B cell (primary cell): ENCODE measurements around the gene HOXD9. TPM values are rescaled to one million over a fixed set of nuclear protein-coding genes. Genes with fewer than 3 reads are reported as not detected.

Experiments
- ATAC-seq: fragments of 200-7000 bp; cut with Tn5 transposase; one replicate; pipeline ENCODE4 v1.10.0; 2021; ENCODE audit warnings: low read depth, mild to moderate bottlenecking, moderate number of reproducible peaks, moderate library complexity
- CTCF ChIA-PET: fragments of 350-600 bp; sonication (Branson Sonifier 250); formaldehyde crosslinking; loops from one replicate; lab custom pipeline; 2021; ENCODE audit warnings: antibody characterized with exemption, inconsistent platforms; lab: Charles Lee
- POLR2A ChIA-PET: fragments of 350-600 bp; sonication (Branson Sonifier 250); formaldehyde crosslinking; loops from one replicate; lab custom pipeline; 2021; ENCODE audit warnings: antibody characterized with exemption; lab: Charles Lee
- DNase-seq: peaks from one replicate; pipeline ENCODE4 v3.0.0; 2013
- H2AFZ ChIP-seq: 2 replicates; pipeline ENCODE4 v1.6.1; 2012; ENCODE audit warnings: mild to moderate bottlenecking, low read depth, low read length; ENCODE audit not compliant: insufficient read depth, poor library complexity, severe bottlenecking
- H3K27ac ChIP-seq, 2 donors: 1 replicate in 1 of 2; 2 replicates in 1 of 2; pipeline ENCODE4 v1.5.1; 2012 to 2013; ENCODE audit warnings: low read length in 2 of 2, mild to moderate bottlenecking in 2 of 2, moderate library complexity in 1 of 2
- H3K27me3 ChIP-seq, 4 experiments: fragments of 200-600 bp in 1 of 4; sonication (generic) in 1 of 4; replicated peaks in 1 of 4; 1 replicate in 2 of 4; 2 replicates in 2 of 4; pipeline versions ENCODE4 v1.6.1 to v1.7.0; 2013 to 2016; ENCODE audit warnings: low read length in 3 of 4, mild to moderate bottlenecking in 2 of 4, mixed read lengths in 1 of 4, moderate library complexity in 1 of 4; ENCODE audit not compliant: insufficient read depth in 4 of 4, control insufficient read depth in 3 of 4; ENCODE audit errors: control extremely low read depth in 1 of 4
- H3K36me3 ChIP-seq, 2 experiments: replicated peaks in 1 of 2; 1 replicate in 1 of 2; 2 replicates in 1 of 2; pipeline versions ENCODE4 v1.6.1 to v1.7.1; 2013; ENCODE audit warnings: low read length in 1 of 2; ENCODE audit not compliant: insufficient read depth in 2 of 2, control insufficient read depth in 1 of 2; ENCODE audit errors: control extremely low read depth in 1 of 2, extremely low read depth in 1 of 2
- H3K4me1 ChIP-seq, 2 donors: fragments of 200-600 bp in 1 of 2; sonication (generic) in 1 of 2; 1 replicate in 1 of 2; 2 replicates in 1 of 2; pipeline versions ENCODE4 v1.5.1 to v1.6.1; 2013 to 2017; ENCODE audit warnings: low read length in 2 of 2; ENCODE audit not compliant: control insufficient read depth in 2 of 2, insufficient read depth in 2 of 2
- H3K4me2 ChIP-seq: replicated peaks from 2 replicates; pipeline ENCODE3; 2012; ENCODE audit warnings: mild to moderate bottlenecking, low read depth, low read length; ENCODE audit not compliant: poor library complexity, severe bottlenecking
- H3K4me3 ChIP-seq, 5 experiments: fragments of 200-600 bp in 1 of 5; sonication (generic) in 1 of 5; 1 replicate in 3 of 5; 2 replicates in 2 of 5; pipeline versions ENCODE4 v1.5.1 to v1.7.0; 2011 to 2016; ENCODE audit warnings: low read length in 4 of 5, mild to moderate bottlenecking in 4 of 5, low read depth in 2 of 5, control low read depth in 1 of 5, moderate library complexity in 1 of 5; ENCODE audit not compliant: insufficient read depth in 1 of 5; ENCODE audit errors: control extremely low read depth in 1 of 5, extremely low read depth in 1 of 5
- H3K79me2 ChIP-seq: fragments of 200-600 bp; sonication (generic); one replicate; pipeline ENCODE4 v1.6.0; 2016; ENCODE audit warnings: low read length; ENCODE audit not compliant: control insufficient read depth, insufficient read depth
- H3K9ac ChIP-seq: fragments of 200-600 bp; sonication (generic); 2 replicates; pipeline ENCODE4 v1.6.1; 2017; ENCODE audit warnings: mild to moderate bottlenecking, low read length, moderate library complexity
- H3K9me3 ChIP-seq, 3 donors: one replicate each; pipeline versions ENCODE4 v1.6.1 to v1.7.1; 2013; ENCODE audit warnings: low read length in 2 of 3; ENCODE audit not compliant: control insufficient read depth in 2 of 3, insufficient read depth in 1 of 3; ENCODE audit errors: control extremely low read depth in 1 of 3
- H4K20me1 ChIP-seq: 2 replicates; pipeline ENCODE4 v1.6.0; 2012; ENCODE audit warnings: mild to moderate bottlenecking, low read length; ENCODE audit not compliant: insufficient read depth, control insufficient read depth, poor library complexity, severe bottlenecking
- H3K27ac Mint-ChIP-seq: one replicate; pipeline ENCODE4 v1.8.0; 2021; ENCODE audit warnings: mixed read lengths
- H3K27me3 Mint-ChIP-seq: one replicate; pipeline ENCODE4 v1.8.0; 2021; ENCODE audit warnings: mixed read lengths
- H3K4me1 Mint-ChIP-seq: one replicate; pipeline ENCODE4 v1.8.0; 2021; ENCODE audit warnings: mixed read lengths
- H3K4me3 Mint-ChIP-seq: one replicate; pipeline ENCODE4 v1.8.0; 2021; ENCODE audit warnings: mixed read lengths
- H3K9me3 Mint-ChIP-seq: one replicate; pipeline ENCODE4 v1.8.0; 2022; ENCODE audit warnings: mixed read lengths; ENCODE audit not compliant: insufficient read depth
- EZH2 ChIP-seq: IDR thresholded peaks from 2 replicates; pipeline ENCODE4 v1.6.1; 2012; ENCODE audit warnings: borderline replicate concordance, low read depth, mild to moderate bottlenecking, moderate library complexity, low read length; ENCODE audit not compliant: insufficient read depth, poor library complexity, severe bottlenecking
- WGBS: methylation state at CpG from one replicate; pipeline ENCODE4 v1.1.5; 2013; ENCODE audit warnings: missing lambda C conversion rate; ENCODE audit not compliant: insufficient coverage; 5-methylcytosine and 5-hydroxymethylcytosine counted together
- intact Hi-C: fragments of 100-400 bp; cut with micrococcal nuclease; formaldehyde crosslinking; loops from one replicate; pipeline ENCODE4 v1.10.0; 2022
- polyA plus RNA-seq: library from polyadenylated mRNA; depleted of rRNA; stranded (reverse); fragments of >200 nt; gene quantifications from 2 replicates; pipeline ENCODE4 v1.2.3, GENCODE V29; 2012
- total RNA-seq, 2 donors: library from RNA; stranded (reverse); fragments of 120-200 nt in 1 of 2; gene quantifications; 1 replicate in 1 of 2; 2 replicates in 1 of 2; pipeline versions ENCODE4 v1.2.3 to v1.2.4, GENCODE V29; 2013 to 2022
- TF ChIP-seq, protein P1 (sequence below): fragments of 200-600 bp; IDR thresholded peaks from one replicate; pipeline ENCODE4 v1.8.0; 2022; ENCODE audit warnings: antibody characterized with exemption, mild to moderate bottlenecking

The HOXD9 gene
- total and polyA plus RNA-seq, 2 donors (not counting 1 experiment from before 2014, with no cell fraction given) = not detected

DNA sequence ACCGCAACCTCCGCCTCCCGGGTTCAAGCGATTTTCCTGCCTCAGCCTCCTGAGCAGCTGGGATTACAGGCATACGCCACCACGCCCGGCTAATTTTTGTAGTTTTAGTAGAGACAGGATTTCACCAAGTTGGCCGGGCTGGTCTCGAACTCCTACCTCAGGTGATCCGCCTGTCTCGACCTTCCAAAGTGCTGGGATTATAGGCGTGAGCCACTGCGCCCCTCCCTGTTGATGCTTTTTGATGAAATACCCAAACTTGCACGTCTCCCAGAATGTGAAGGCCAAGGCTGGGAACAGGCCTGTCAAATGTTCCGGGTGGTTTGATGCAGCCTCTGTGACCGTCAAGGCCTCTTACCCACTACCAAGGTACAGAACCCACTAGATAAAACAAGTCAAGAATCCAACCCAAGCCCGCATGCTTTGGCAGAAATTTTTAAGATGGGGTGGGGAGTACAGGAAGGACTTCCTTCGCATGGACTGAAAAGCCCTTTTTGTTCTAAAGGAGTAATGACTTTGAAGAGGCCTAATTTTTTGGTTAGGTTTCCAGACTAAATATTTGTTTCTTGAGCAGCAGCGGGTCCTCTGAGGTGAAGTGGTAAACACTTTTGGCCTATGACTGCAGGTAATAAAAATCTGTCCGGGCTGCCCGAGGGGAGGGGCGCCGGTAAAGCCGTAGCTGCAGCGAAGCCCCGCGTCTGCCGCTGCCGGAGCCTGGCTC lies 35.0 kb upstream of the HOXD9 start:
- Histone ChIP-seq H3K9ac (no peak overlapping the region), H2AFZ (no peak overlapping the region), H3K4me1 (peaks cover 10 to 14% of the 10 kb centered on the region in 2 donors), H3K27me3 (peaks cover 0 to 97% (median 85%) of the 10 kb centered on the region in 4 experiments), H3K4me3 (no peak overlapping the region), H3K4me2 (no peak overlapping the region), H4K20me1 (no peaks in the 10 kb centered on the region), H3K79me2 (no peaks in the 10 kb centered on the region), H3K9me3 (peaks cover 1 to 73% (median 26%) of the 10 kb centered on the region in 3 donors), H3K27ac (no peak overlapping the region), H3K36me3 (no peaks in the 10 kb centered on the region)
- Mint-ChIP-seq H3K4me1 (peaks cover 10% of the 10 kb centered on the region), H3K27me3 (peaks cover 86% of the 10 kb centered on the region), H3K27ac (no peak overlapping the region), H3K4me3 (no peak overlapping the region), H3K9me3 (peaks cover 3% of the 10 kb centered on the region)
- no peak for DNase-seq
- POLR2A ChIA-PET = no interaction called here
- ATAC-seq = no peak
- intact Hi-C loops = no loop called here
- 27% methylated on average over 25 of the region's 29 CpGs for WGBS
- peak; percentile 53 for TF ChIP-seq EZH2
- TF ChIP-seq, protein P1, sequence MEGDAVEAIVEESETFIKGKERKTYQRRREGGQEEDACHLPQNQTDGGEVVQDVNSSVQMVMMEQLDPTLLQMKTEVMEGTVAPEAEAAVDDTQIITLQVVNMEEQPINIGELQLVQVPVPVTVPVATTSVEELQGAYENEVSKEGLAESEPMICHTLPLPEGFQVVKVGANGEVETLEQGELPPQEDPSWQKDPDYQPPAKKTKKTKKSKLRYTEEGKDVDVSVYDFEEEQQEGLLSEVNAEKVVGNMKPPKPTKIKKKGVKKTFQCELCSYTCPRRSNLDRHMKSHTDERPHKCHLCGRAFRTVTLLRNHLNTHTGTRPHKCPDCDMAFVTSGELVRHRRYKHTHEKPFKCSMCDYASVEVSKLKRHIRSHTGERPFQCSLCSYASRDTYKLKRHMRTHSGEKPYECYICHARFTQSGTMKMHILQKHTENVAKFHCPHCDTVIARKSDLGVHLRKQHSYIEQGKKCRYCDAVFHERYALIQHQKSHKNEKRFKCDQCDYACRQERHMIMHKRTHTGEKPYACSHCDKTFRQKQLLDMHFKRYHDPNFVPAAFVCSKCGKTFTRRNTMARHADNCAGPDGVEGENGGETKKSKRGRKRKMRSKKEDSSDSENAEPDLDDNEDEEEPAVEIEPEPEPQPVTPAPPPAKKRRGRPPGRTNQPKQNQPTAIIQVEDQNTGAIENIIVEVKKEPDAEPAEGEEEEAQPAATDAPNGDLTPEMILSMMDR = no peak
- CTCF ChIA-PET = interaction anchor here (1.5 kb wide), 1 partner anchor 39 kb away, joined by 4 read pairs; no protein-coding TSS in a partner anchor
